Measurements from ENCODE around the gene HOXC10.

Gene HOXC10

DNA sequence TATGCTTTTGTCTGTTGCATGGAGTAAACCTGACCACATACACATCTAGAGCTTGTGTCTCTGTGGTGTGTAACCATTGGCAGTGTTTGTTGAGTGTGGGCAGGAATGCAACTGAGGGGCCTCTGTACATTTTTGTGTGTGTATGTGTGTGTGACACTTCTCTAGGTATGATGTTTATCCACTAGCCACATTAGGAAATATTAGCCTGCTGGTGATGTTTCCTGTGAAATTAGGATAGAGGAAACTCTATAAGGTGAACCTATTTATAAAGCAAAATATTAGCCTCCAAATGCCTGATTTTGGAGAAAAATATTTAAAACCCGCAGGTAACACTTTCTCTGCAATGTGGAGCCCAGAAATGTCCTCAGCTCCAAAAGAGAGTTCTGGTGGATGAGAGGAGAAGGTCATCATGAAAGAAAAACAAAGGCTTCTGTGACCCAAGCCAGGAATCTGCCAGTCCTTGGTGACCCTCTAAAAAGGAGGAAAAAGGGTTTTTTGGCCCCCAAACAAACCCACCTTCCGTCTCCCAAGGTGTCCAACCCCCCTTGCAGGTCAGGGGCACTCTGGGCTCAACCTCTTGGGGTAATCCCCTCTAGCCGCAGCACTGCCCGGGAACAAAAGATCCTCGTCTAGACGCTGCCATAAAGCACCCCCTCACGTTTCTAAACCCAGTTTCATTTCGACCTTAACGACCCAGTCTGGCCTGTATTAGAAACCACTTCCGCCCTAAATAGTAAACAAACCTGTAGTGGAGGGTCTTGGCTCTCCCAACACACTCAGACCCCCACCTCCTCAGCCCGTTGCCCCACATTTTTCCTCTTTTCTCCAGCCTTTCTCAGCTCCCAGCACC, 7.1 kb upstream of the HOXC10 start:
- DNase-seq = no peak

DNA sequence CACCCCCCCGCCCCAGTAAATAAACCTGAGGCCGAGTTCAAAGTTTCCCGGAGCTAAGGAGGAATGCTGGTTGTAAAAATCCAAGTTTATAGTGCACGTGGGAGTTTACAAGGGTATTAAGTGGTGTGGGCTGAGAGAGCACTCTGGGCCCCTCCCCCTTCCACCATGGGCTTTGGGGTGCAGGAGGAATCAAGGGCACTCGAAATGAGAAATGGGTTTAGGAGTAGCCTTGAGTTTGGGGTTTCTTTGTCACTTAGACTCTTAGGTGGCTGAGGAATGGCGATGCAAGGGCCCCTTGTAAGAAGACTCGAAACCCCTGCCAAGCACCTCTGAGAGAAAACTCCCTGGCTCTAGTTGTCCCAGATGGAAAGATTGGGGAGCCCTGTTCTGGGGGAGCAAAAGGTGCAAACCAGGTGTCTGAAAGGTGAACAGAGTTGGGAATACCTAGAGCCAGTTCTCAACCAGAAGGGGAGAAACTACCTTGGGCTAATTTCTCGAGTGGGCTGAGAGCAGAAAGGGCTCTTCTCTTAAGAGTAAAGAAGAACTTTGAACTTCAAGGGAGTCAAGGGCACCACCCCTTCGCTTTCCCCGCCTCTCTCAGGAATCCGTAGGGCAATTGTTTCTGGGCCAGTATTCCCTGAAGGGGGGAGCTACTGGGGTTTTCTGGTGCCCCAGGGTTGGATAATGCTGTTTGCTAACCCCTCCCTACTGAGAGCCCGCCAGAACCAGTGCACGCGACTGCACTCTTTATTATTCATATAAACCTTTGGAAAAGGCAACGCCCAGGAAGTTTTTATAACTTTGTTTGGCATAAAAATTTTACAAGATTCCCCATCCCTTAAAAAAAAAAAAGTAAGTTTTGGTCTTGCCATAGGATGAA, 6.2 kb upstream of the HOXC10 start:
- no peak for DNase-seq

- no peak for DNase-seq
Observed at GRCh38 chr12:53980104-53980801, 4.7 kb upstream of the HOXC10 start.

GRCh38 chr12:53980802-53981496, 4.0 kb upstream of the HOXC10 start:
- no peak for DNase-seq

GRCh38 chr12:53981634-53982565, 3.0 kb upstream of the HOXC10 start:
- no peak for DNase-seq

DNA sequence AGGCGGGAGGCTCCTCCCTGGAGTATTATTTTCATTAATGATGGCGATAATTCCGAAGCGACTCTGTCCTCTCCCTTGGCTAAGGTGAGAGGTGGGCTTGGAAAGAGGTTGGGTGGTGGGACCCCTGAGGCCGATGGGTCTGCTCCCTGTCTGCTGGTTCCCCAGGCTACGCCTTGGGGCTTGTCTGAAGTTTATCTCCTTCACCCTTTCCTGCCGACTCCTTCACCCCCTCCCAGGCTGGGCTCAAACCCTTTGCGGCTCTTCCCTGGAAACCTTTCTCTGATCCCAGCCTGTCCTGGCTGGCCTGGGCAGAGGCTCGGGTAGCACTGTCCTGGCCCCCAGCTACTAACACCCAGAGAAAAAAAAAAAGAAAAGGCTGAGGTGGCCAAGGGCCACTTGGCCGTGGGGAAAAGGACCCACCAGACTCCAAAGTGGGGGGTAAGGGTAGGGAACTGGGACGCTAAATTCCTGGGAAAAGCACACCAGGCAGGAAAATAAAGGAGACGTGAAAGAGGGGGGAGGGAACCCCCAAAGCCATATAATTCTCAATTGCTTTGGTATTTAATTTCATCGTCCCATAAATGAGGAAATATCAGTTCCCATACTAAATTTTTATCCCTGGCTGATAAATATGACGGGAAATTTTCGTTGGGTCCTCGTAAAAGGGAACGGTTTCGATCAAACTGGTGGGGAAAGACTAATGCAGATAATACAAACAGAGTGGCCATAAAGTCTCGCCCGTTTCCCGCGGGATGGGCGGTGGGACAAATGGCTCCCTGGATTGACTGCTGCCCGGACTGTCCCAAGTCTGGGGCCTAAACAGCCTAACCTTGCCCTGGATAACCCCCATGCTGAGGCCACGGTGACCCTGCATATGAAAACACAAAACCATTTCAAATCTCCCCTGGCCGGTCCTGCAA, 2.0 kb upstream of the HOXC10 start:
- DNase-seq = no peak

DNA sequence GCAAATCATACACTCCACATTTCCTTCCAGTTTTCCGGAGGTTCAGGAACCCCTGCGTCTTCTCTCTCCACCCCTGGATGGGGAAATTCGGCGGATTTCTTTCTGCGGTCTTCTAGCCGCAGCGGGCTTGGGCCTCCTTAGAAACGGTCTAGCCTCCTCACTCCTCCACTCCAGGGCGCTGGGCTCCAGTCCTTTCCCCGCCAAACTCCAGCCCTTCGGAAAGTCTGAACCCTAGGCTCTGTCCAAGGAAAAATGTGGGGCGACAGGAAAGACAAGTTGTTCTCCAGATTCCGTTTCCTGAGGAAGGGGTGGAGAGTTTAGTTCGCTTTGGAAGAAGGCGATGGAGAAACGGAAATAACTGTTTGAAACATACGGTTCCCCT, 1.4 kb upstream of the HOXC10 start:
- DNase-seq = no peak

DNA sequence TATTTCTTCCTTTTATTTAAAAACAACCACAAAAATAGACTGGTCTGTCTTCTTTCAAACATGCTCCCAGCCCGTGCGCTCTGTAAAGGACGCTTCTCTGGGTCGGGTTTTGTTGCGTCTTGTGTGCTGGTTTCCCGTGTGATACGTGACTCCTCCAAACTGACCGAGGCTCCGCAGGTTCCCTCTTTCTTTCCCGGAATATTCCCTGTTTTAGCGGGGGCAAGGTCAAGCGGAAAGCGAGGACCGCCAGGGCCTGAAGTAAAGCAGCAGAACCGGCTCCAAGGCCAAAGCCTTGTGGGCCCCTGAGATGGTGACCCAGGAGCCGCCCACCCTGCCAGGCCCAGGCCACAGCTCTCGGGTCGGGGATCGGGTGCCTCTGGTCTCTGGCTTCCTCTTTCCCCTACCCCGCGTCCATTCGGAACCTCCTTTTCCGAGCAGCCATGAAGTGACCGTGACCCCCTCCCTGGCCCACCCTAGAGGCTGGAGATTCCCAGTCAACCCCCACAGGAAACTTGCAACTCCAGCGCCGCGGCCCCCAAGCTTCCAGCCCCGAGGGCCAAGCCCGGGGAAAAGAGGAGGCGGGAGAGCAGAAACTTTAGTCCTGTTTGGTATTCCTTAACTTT, 885 bp upstream of the HOXC10 start:
- DNase-seq = no peak

DNA sequence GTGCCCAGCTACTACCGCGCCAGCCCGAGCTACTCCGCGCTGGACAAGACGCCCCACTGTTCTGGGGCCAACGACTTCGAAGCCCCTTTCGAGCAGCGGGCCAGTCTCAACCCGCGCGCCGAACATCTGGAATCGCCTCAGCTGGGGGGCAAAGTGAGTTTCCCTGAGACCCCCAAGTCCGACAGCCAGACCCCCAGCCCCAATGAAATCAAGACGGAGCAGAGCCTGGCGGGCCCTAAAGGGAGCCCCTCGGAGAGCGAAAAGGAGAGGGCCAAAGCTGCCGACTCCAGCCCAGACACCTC, 697 bp downstream of the HOXC10 start:
- no peak for DNase-seq

- peak in 1 of 2 experiments; percentile 27 for DNase-seq
Observed at GRCh38 chr12:53985994-53986685, 1.2 kb downstream of the HOXC10 start.

- DNase-seq = no peak
Observed at GRCh38 chr12:53986686-53987483, 1.9 kb downstream of the HOXC10 start.

DNA sequence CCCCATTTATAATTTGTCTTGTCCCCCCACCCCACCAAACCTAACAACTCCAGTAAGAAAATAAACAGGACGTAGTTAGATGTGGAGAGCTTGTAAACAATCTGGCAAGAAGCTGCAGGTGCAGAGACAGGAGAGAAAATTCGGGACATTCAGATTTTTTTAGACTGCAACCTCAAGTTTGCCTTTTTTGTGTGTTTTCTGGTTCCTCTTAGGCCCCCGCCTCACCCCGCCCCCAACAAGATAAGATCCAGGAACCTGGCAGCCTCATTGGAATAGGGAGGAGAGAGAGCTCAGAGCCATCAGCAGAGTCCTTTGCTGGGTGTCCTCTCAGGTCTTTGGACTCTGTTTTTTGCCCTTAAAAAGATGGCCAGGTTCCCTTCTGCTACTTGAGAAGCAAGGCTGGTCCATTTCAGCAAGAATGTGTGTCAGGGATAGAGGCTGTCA, 2.9 kb downstream of the HOXC10 start:
- DNase-seq = no peak

DNA sequence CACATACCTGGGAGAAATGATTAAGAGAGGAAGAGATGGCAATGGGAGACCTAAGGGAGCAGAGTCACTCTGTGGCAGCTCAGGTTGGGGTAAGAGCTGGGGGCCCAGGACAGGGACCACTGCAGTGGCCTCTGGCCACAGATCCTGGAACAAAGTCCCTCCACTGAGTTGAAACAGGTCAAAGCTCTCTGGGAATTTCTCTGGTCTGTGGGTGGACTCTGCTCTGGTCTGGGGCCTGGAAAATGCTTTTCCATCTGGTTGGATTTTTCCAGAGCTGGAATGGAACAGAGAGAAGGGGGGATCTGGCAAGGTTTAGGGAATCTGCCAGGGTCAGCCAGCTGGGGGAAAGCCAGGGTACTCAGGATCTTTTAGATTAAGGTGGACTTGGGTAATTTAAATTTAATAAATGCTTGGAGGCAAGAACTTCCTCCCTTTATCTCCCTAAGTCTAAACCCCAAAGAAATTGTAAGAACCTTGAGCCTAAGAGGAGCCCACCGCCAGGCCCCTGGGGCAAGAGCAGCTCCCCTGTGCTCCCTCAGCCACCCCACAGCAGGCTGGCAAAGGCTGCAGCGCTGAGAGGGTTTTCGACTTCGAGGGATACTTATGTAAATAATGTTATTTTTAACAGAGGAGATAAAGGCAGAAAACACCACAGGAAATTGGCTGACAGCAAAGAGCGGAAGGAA, 3.7 kb downstream of the HOXC10 start:
- DNase-seq = no peak

DNA sequence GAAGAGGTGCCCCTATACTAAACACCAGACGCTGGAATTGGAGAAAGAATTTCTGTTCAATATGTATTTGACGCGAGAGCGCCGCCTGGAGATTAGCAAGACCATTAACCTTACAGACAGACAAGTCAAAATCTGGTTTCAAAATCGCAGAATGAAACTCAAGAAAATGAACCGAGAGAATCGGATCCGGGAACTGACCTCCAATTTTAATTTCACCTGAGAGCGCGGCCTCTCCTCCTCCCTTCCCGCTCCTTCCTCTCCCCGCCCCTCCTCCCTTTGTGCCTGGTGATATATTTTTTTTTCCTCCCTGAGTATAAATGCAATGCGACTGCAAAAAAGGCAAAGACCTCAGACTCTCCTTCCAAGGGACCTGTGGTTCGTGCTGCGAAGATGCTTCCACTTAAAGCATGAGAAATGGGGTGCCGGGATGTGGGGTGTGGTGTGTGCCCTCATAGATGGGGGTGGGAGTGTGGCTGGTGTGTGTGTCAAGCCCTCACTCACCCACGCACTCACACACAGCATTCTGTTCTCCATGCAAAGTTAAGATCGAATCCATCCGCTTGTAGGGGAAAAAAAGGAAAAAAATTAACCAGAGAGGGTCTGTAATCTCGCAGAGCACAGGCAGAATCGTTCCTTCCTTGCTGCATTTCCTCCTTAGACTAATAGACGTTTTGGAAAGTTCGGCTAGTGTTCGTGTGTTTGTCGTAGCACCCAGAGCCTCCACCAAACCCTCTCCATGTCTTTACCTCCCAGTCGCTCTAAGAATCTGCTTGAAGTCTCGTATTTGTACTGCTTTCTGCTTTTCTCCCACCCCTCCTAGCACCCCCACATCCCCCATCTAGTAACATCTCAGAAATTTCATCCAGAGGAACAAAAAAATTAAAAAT, 4.5 kb downstream of the HOXC10 start:
- DNase-seq = peak in 1 of 2 experiments; percentile 8

GRCh38 chr12:53990311-53991076, 5.5 kb downstream of the HOXC10 start:
- no peak for DNase-seq

DNA sequence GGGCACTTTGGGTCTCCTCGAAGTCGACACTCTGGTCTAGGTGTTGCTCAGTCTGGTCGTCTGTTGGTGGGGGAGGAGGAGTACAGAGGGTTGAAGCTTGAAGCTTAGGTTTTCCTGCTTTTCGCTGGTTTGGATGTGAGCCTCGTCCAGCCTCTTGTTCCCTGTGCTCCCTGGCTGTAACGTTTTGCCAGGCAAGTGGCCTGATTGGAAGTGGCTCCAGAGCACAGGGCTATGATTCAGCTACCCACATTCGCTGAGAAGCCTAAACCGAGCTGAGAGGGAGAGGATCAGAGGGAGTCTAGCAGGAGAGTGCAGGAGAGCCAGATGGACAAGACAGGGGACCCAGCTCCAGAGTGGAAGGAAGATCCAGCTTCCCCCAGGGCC, 6.1 kb downstream of the HOXC10 start:
- DNase-seq = no peak

Data from SW 1271 (cell line).